HEK293 (cell line): ENCODE results near the gene DRC1.

ENCODE experiments used
- CTCF ChIA-PET: fragments of 350-600 bp; formaldehyde crosslinking; extraction: SDS; loops from one replicate; lab custom pipeline; 2021; ENCODE audit warnings: antibody characterized with exemption; lab: Yijun Ruan, JAX
- POLR2A ChIA-PET: fragments of 300-600 bp; formaldehyde crosslinking; extraction: SDS; loops from one replicate; lab custom pipeline; 2020; ENCODE audit warnings: antibody characterized with exemption, inconsistent platforms; lab: Yijun Ruan, JAX
- H3K27ac ChIP-seq: fragments of 200-500 bp; sonication (Bioruptor generic); 2 replicates; pipeline ENCODE4 v1.5.1; 2014; ENCODE audit warnings: low read depth, low read length, control low read depth, inconsistent platforms; ENCODE audit errors: extremely low read depth
- H3K36me3 ChIP-seq, 2 experiments: fragments of 200-500 bp in 1 of 2; sonication (Bioruptor generic) in 1 of 2; 1 replicate in 1 of 2; 2 replicates in 1 of 2; pipeline ENCODE4 v1.5.1; 2014 to 2017; ENCODE audit warnings: inconsistent platforms in 2 of 2, low read length in 2 of 2; ENCODE audit not compliant: control insufficient read depth in 2 of 2, insufficient read depth in 1 of 2
- H3K4me1 ChIP-seq: fragments of 200-500 bp; sonication (Bioruptor generic); 2 replicates; pipeline ENCODE4 v1.5.1; 2014; ENCODE audit warnings: mild to moderate bottlenecking, low read length, inconsistent platforms; ENCODE audit not compliant: control insufficient read depth, insufficient read depth
- H3K4me3 ChIP-seq: 2 replicates; pipeline ENCODE4 v1.5.1; 2011; ENCODE audit warnings: low read depth, mild to moderate bottlenecking, control low read depth, low read length, moderate library complexity
- H3K9me3 ChIP-seq: fragments of 200-500 bp; sonication (Bioruptor generic); 2 replicates; pipeline ENCODE4 v1.5.1; 2014; ENCODE audit warnings: low read depth, low read length, inconsistent platforms; ENCODE audit not compliant: control insufficient read depth, insufficient read depth
- ELK4 ChIP-seq: IDR thresholded peaks from 2 replicates; pipeline ENCODE4 v1.6.1; 2011; ENCODE audit warnings: mild to moderate bottlenecking, low read depth, low read length, borderline replicate concordance
- HOXD13 ChIP-seq: sonication (generic); formaldehyde crosslinking; IDR thresholded peaks from 2 replicates; pipeline ENCODE4 v1.8.0; 2022; ENCODE audit warnings: missing genetic modification reagents, borderline replicate concordance
- MYNN ChIP-seq: fragments of 450-650 bp; formaldehyde crosslinking; IDR thresholded peaks from 2 replicates; pipeline ENCODE4 v1.5.1; 2016; ENCODE audit warnings: missing biosample characterization, missing genetic modification characterization, borderline replicate concordance
- PRDM6 ChIP-seq: fragments of 450-650 bp; formaldehyde crosslinking; IDR thresholded peaks from 2 replicates; pipeline ENCODE4 v1.5.1; 2017; ENCODE audit warnings: missing biosample characterization, missing genetic modification characterization
- REPIN1 ChIP-seq: fragments of 450-650 bp; formaldehyde crosslinking; IDR thresholded peaks from 2 replicates; pipeline ENCODE4 v1.5.1; 2017; ENCODE audit warnings: missing biosample characterization, missing genetic modification characterization, low read depth
- SCRT2 ChIP-seq: fragments of 450-650 bp; formaldehyde crosslinking; IDR thresholded peaks from 2 replicates; pipeline ENCODE4 v1.5.1; 2016; ENCODE audit warnings: missing biosample characterization, missing genetic modification characterization
- SP2 ChIP-seq: fragments of 450-650 bp; formaldehyde crosslinking; IDR thresholded peaks from 2 replicates; pipeline ENCODE4 v1.5.1; 2016; ENCODE audit warnings: missing biosample characterization, missing genetic modification characterization
- ZBTB10 ChIP-seq: fragments of 450-650 bp; formaldehyde crosslinking; IDR thresholded peaks from 2 replicates; pipeline ENCODE4 v1.5.1; 2016; ENCODE audit warnings: missing biosample characterization, missing genetic modification characterization
- ZBTB26 ChIP-seq: fragments of 450-650 bp; formaldehyde crosslinking; optimal IDR thresholded peaks from 2 replicates; pipeline ENCODE3; 2016; ENCODE audit warnings: missing biosample characterization, mild to moderate bottlenecking, missing genetic modification characterization
- ZBTB7A ChIP-seq: fragments of 450-650 bp; formaldehyde crosslinking; IDR thresholded peaks from 2 replicates; pipeline ENCODE4 v1.5.1; 2016; ENCODE audit warnings: low read depth, missing biosample characterization, missing genetic modification characterization
- ZFP37 ChIP-seq: fragments of 450-650 bp; formaldehyde crosslinking; IDR thresholded peaks from 2 replicates; pipeline ENCODE4 v1.5.1; 2016; ENCODE audit warnings: missing biosample characterization, missing genetic modification characterization
- ZNF169 ChIP-seq: fragments of 450-650 bp; formaldehyde crosslinking; IDR thresholded peaks from 2 replicates; pipeline ENCODE4 v1.5.1; 2016; ENCODE audit warnings: missing biosample characterization, missing genetic modification characterization
- ZNF366 ChIP-seq: fragments of 450-650 bp; formaldehyde crosslinking; conservative IDR thresholded peaks from 2 replicates; pipeline ENCODE4 v1.5.1; 2016; ENCODE audit warnings: missing biosample characterization, missing genetic modification characterization
- ZNF416 ChIP-seq: fragments of 450-650 bp; formaldehyde crosslinking; IDR thresholded peaks from 2 replicates; pipeline ENCODE4 v1.5.1; 2016; ENCODE audit warnings: missing biosample characterization, missing genetic modification characterization
- ZNF510 ChIP-seq: fragments of 450-650 bp; formaldehyde crosslinking; IDR thresholded peaks from 2 replicates; pipeline ENCODE4 v1.5.1; 2018; ENCODE audit warnings: mild to moderate bottlenecking, missing genetic modification characterization, missing biosample characterization; ENCODE audit not compliant: insufficient replicate concordance
- ZNF837 ChIP-seq: fragments of 450-650 bp; formaldehyde crosslinking; IDR thresholded peaks from 2 replicates; pipeline ENCODE4 v1.5.1; 2016; ENCODE audit warnings: missing biosample characterization, missing genetic modification characterization
- ZSCAN23 ChIP-seq: fragments of 450-650 bp; formaldehyde crosslinking; IDR thresholded peaks from 2 replicates; pipeline ENCODE4 v1.5.1; 2016; ENCODE audit warnings: missing biosample characterization, missing genetic modification characterization
- ZSCAN30 ChIP-seq: fragments of 450-650 bp; IDR thresholded peaks from 2 replicates; pipeline ENCODE4 v1.5.1; 2018; ENCODE audit warnings: missing biosample characterization, mild to moderate bottlenecking, missing genetic modification characterization, moderate library complexity
- TF ChIP-seq, protein P1 (sequence below): fragments of 450-650 bp; formaldehyde crosslinking; IDR thresholded peaks from 2 replicates; pipeline ENCODE4 v1.5.1; 2016; ENCODE audit warnings: missing biosample characterization, missing genetic modification characterization, borderline replicate concordance
- TF ChIP-seq, protein P2 (sequence below): fragments of 450-650 bp; formaldehyde crosslinking; IDR thresholded peaks from 2 replicates; pipeline ENCODE4 v1.5.1; 2017; ENCODE audit warnings: missing biosample characterization, missing genetic modification characterization

Gene DRC1

GRCh38 chr2:26423750-26424149 lies 22.0 kb downstream of the DRC1 start (continued):
- TF ChIP-seq ZBTB26 (no peak), SP2 (tag by site-specific recombination) (no peak), ZBTB10 (no peak), ZNF837 (tag by site-specific recombination) (no peak)
- TF ChIP-seq, protein P1, sequence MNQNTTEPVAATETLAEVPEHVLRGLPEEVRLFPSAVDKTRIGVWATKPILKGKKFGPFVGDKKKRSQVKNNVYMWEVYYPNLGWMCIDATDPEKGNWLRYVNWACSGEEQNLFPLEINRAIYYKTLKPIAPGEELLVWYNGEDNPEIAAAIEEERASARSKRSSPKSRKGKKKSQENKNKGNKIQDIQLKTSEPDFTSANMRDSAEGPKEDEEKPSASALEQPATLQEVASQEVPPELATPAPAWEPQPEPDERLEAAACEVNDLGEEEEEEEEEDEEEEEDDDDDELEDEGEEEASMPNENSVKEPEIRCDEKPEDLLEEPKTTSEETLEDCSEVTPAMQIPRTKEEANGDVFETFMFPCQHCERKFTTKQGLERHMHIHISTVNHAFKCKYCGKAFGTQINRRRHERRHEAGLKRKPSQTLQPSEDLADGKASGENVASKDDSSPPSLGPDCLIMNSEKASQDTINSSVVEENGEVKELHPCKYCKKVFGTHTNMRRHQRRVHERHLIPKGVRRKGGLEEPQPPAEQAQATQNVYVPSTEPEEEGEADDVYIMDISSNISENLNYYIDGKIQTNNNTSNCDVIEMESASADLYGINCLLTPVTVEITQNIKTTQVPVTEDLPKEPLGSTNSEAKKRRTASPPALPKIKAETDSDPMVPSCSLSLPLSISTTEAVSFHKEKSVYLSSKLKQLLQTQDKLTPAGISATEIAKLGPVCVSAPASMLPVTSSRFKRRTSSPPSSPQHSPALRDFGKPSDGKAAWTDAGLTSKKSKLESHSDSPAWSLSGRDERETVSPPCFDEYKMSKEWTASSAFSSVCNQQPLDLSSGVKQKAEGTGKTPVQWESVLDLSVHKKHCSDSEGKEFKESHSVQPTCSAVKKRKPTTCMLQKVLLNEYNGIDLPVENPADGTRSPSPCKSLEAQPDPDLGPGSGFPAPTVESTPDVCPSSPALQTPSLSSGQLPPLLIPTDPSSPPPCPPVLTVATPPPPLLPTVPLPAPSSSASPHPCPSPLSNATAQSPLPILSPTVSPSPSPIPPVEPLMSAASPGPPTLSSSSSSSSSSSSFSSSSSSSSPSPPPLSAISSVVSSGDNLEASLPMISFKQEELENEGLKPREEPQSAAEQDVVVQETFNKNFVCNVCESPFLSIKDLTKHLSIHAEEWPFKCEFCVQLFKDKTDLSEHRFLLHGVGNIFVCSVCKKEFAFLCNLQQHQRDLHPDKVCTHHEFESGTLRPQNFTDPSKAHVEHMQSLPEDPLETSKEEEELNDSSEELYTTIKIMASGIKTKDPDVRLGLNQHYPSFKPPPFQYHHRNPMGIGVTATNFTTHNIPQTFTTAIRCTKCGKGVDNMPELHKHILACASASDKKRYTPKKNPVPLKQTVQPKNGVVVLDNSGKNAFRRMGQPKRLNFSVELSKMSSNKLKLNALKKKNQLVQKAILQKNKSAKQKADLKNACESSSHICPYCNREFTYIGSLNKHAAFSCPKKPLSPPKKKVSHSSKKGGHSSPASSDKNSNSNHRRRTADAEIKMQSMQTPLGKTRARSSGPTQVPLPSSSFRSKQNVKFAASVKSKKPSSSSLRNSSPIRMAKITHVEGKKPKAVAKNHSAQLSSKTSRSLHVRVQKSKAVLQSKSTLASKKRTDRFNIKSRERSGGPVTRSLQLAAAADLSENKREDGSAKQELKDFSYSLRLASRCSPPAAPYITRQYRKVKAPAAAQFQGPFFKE (tag by site-specific recombination), result no peak

DNA sequence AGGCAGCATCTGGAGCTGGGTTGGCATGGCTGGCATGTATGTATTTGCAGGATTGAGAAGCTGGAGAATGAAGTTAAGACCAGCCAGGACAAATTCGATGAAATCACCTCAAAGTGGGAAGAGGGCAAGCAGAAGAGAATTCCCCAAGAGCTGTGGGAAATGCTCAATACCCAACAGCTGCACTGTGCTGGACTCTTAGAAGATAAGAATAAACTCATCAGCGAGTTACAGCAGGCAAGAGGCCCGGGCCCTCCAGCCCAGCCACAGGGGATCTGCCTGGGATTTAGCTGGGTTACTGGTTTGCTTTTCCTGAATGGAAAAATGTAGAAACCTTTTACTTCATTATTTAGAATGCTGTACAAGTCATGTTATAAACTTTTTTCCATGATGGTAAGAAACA lies 22.5 kb downstream of the DRC1 start:
- CTCF ChIA-PET, result interaction anchor here (0.6 kb wide), 1 partner anchor 819 kb away, joined by 3 read pairs; no protein-coding TSS in a partner anchor
- Histone ChIP-seq H3K4me3 (no peak overlapping the region), H3K36me3 (no peaks in the 10 kb centered on the region), H3K4me1 (no peaks in the 10 kb centered on the region), H3K27ac (no peak overlapping the region), H3K9me3 (no peaks in the 10 kb centered on the region)
- POLR2A ChIA-PET, result no interaction called here
- TF ChIP-seq PRDM6 (tag by site-specific recombination) (no peak), ZSCAN30 (tag by site-specific recombination) (no peak), SCRT2 (tag by site-specific recombination) (no peak)

GRCh38 chr2:26428846-26429245 lies 27.1 kb downstream of the DRC1 start:
- H3K4me1 ChIP-seq, result peaks cover 6% of the 10 kb centered on the region
- ChIA-PET POLR2A (no interaction called here), CTCF (no interaction called here)
- H3K4me3 ChIP-seq, result no peak overlapping the region
- no peaks in the 10 kb centered on the region for H3K9me3 ChIP-seq
- no peak overlapping the region for H3K27ac ChIP-seq
- H3K36me3 ChIP-seq, result no peaks in the 10 kb centered on the region
- no peak for TF ChIP-seq ZSCAN23 (tag by site-specific recombination)
- TF ChIP-seq ELK4, result no peak
- TF ChIP-seq ZNF366 (tag by site-specific recombination), result no peak
- TF ChIP-seq, protein P2, sequence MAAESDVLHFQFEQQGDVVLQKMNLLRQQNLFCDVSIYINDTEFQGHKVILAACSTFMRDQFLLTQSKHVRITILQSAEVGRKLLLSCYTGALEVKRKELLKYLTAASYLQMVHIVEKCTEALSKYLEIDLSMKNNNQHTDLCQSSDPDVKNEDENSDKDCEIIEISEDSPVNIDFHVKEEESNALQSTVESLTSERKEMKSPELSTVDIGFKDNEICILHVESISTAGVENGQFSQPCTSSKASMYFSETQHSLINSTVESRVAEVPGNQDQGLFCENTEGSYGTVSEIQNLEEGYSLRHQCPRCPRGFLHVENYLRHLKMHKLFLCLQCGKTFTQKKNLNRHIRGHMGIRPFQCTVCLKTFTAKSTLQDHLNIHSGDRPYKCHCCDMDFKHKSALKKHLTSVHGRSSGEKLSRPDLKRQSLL (tag by site-specific recombination), result no peak
- TF ChIP-seq ZNF510 (tag by site-specific recombination), result no peak
- no peak for TF ChIP-seq HOXD13
- no peak for TF ChIP-seq ZFP37
- no peak for TF ChIP-seq ZNF169 (tag by site-specific recombination)
- no peak for TF ChIP-seq ZNF416 (tag by site-specific recombination)
- TF ChIP-seq MYNN (tag by site-specific recombination), result no peak
- no peak for TF ChIP-seq REPIN1
- no peak for TF ChIP-seq ZBTB7A (tag by site-specific recombination)
